Keratinocyte (primary cell): Measurements from ENCODE around the gene HKDC1.

ENCODE experiments used
- CTCF ChIP-seq, 3 experiments: IDR thresholded peaks in 1 of 3; conservative IDR thresholded peaks in 1 of 3; optimal IDR thresholded peaks in 1 of 3; 2 replicates in 2 of 3; 3 replicates in 1 of 3; pipeline versions ENCODE3 to v1.5.1; 2011; ENCODE audit warnings: low read length in 3 of 3, mild to moderate bottlenecking in 3 of 3, moderate library complexity in 2 of 3, control low read depth in 1 of 3, inconsistent platforms in 1 of 3; ENCODE audit not compliant: insufficient read depth in 2 of 3; ENCODE audit errors: extremely low read depth in 1 of 3
- EZH2 ChIP-seq: IDR thresholded peaks from one replicate; pipeline ENCODE4 v1.6.1; 2012; ENCODE audit warnings: inconsistent platforms, mild to moderate bottlenecking, low read length, moderate library complexity

- no peak for TF ChIP-seq CTCF (optimal IDR thresholded peaks at IDR 0.05 in 1 of 3, IDR thresholded peaks at IDR 0.05 in 1 of 3, conservative IDR thresholded peaks at IDR 0.05 in 1 of 3; ENCODE audit: extremely low read depth in 1 of 3, insufficient read depth in 2 of 3, low read length in 3 of 3)
- no peak for TF ChIP-seq EZH2
Observed at GRCh38 chr10:69270990-69271389, 50.9 kb downstream of the HKDC1 start.
